Measurements from ENCODE around the gene ANKRD37.
A peak's percentile ranks its signal among the peaks of the same experiment; 100 is the strongest.
"Not testable (repeated sequence)": the region's sequence is repeated elsewhere in the genome, so short reads cannot be mapped to it uniquely, and the experiment has no call there.

The ANKRD37 gene, protein sequence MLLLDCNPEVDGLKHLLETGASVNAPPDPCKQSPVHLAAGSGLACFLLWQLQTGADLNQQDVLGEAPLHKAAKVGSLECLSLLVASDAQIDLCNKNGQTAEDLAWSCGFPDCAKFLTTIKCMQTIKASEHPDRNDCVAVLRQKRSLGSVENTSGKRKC

DNA sequence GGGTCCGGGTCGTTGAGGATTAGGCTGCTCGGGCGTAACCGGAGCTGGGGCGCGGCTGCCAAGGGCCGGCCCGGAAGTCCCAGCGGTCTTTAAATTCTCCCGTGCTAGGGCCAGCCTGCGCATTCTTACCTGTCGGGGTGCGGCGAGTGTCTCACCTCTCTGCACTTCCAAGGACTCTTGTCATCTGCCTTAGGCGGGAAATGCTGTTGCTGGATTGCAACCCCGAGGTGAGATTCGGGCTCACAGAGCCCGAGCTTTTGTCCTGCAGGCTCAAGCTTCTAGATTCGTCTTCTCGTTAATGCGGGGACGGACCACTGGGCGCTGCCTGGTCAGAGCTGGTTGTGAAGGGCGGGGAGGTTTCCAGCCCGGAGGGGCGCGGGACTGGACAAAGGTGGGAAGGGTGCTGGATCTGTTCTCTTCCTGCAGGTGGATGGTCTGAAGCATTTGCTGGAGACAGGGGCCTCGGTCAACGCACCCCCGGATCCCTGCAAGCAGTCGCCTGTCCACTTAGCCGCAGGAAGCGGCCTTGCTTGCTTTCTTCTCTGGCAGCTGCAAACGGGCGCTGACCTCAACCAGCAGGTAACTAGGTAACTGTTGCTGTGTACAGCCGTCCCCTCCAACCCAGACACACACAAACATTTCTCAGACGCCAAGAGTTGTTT, at the start of gene ANKRD37:
TSS of gene ANKRD37 (plus strand) at position 118 of the 662 bp plus-strand sequence. CDS start at position 201, 83 bp downstream.
- DNase-seq = peak; percentile 37

DNA sequence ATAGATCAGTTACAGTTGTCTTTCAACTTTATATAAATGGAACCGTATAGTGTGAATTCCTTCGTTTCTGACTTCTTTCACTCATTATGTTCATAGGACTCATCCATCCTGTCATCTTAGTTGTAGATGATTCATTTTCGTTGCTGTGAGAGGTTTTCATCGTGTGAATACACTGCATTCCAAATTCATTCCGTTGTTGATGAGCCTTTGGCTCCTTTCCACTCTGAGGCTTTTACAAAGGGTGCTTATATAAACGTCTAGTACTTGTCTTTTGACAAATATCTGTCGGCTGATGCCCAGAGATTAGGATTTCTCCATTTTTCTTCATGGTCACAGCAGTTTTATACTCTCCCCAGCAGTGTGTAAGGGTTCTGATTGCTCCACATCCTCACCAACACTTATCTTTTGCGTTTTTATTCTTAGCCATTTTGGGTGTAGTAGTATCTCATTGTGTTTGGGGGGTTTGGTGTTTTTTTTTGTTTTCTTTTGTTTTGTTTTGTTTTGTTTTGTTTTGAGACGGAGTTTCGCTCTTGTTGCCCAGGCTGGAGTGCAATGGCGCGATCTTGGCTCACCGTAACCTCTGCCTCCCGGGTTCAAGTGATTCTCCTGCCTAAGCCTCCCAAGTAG, 49.6 kb upstream of the ANKRD37 start:
- DNase-seq = no peak

DNA sequence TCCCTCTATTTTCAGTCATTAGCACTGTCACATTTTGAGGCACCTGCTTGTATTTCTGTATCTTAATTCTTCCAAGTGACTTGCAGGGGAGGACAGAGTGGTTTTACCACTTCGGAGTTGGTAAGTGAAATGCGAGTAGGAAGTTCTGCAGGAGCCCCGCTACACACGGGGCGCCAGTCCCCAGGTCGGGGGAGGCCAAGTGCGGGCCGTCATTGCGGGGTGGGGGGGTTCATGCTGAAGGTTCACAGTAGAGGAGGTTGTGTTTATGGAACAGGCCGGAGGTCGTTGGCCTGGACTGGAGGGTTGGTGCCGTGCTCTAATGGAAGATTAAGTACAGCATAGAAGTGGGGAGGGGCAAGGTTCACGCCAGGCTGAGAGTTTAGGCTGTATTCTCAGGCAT, 45.0 kb upstream of the ANKRD37 start:
- DNase-seq = no peak

DNA sequence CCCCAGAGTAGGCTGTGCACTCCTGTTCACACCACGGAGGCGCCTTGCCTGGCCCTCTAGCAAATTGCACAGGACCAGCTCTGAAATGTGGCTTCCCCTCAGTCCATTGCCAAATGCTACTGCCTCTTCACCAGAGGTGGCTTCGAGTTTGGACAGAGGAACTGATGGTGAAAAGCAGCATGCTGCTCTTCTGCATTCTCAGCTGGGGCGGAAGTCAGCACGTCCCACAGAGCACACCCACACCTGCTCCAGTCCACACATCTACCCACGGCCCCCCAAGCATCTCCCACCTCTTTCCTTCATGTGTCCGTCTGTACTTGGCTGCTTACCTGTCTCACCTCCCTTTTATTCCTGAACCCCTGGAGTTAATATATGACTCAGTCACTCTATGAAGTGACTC, 44.4 kb upstream of the ANKRD37 start:
- DNase-seq = no peak

DNA sequence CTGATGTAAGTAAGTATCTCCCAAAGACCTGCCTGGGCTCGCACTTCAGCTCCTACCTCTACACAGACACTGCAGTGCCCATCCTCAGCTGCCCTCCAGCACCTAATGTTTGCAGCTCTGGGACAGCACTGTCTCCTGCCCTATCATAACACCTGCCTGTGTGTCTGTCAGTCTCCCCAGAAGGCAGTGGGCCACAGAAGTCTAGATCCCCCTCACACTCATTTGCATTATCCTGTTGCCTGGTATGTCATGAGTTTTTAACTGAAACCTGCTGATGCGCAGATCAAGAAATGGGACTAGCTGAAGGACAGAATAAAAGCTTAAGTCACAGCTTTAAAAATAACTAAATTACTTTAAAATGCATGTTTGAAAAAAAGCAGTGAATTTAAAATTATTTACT, 43.9 kb upstream of the ANKRD37 start:
- DNase-seq = no peak

DNA sequence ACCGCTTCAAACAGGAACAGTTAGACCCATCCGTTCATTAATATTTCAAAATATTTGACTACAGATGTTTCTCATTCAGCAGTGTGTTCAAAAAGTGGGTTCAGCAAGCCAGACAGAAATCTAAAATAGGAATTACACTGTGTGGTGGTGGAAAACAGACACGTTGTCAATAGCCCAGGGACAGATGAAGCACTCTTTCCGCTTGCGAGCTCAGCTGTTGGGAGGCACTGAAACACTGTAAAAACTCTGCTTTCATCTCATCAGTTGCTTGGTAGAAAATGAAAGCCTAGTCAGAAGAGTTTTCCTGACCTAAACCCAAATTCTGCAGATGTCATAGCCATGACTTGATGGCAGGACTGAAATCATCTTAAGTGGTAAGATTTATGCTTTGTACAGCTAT, 39.4 kb upstream of the ANKRD37 start:
- no peak for DNase-seq

DNA sequence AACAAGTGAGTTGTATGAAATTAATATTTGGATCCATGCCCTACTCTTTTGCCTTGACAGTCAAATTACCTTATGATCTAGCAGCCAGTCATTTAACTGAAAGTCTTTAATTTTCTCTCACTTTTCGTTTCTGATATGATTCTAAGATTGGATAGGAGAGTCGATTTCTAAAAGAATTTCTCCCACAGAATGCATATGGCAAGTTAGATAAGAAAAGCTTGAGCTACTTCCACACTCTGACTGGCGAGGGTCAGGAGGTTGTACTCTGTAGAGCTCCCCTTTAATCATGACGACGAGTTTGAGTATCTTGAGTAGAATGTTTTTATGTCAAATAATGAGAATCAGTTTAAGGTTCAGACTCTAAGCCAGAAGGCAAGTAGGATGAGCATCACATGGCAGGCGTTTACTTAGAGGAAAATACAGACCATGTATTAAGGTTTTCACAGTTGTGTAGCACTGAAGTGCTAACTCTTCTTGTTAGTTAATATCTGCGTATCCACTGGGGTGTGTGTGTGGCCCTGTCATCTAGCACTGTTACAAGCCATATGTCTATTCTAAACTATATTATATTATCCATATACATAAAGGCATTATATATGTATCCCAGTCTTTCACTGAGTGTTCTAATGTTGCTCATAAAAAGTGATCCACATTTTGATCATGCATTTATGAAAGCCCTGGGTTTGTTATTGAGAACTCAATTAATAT, 38.8 kb upstream of the ANKRD37 start:
- no peak for DNase-seq

DNA sequence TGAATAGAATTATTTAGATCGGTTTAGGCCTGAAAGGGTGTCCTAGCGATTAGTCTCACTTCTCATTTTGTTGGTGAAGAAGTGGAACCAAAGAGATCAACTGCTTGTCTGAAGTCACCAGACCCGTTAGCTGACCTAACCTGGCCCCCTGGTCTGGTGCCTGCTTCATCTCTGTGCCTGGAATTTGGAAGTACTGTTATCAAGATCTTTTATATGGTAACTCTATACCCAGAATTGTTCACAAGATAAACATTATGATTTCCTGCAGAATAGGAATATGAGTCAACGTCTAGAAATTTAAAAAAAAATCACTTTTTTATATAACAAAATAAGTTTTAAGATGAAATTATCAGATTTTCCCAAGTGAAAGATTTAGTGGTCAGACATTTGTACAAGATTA, 38.1 kb upstream of the ANKRD37 start:
- DNase-seq = no peak

DNA sequence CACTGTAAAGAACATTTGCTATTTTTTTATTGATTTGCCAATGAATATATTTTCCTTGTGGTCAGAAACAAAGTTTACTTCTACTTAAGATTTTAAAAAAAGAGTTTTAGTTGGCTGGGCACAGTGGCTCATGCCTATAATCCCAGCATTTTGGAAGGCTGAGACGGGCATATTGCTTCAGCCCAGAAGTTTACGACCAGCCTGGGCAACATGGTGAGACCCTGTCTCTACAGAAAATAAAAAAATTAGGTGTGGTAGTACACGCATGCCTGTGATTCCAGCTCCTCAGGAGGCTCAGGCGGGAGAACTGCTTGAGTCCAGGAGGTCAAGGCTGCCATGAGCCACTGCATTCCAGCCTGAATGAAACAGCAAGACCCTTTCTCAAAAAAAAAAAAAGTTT, 37.7 kb upstream of the ANKRD37 start:
- DNase-seq = no peak

DNA sequence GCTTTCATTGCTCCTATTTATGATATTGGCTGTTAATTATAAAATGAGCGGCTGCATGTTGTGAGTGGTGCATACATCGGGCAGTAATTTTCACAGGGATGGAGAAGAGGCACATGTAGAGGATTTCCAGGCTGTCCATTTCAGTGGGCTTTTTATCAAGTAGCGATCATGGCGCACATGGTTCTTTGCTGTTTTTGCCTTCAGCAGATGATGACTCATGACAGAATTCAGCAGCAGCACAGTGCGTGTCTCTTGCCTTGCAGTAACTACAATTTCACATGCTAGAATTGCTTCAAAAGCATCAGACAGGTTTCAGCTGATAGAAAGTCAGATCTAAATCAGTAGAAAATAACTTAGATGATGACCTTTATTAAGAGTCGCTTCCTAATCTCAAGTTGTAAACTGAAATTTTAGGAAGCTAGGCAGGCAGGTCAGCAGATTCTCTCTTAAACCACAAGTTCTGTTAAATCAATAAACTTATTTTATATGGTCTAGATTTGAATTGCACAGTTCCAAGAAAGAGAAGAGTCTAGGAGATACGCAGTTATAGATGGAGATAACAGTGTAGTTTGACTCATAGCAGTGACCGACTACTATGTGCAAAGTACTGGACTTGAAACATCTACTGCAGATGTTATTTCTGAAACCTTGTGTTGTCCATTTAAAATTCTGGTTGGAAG, 36.7 kb upstream of the ANKRD37 start:
- no peak for DNase-seq

DNA sequence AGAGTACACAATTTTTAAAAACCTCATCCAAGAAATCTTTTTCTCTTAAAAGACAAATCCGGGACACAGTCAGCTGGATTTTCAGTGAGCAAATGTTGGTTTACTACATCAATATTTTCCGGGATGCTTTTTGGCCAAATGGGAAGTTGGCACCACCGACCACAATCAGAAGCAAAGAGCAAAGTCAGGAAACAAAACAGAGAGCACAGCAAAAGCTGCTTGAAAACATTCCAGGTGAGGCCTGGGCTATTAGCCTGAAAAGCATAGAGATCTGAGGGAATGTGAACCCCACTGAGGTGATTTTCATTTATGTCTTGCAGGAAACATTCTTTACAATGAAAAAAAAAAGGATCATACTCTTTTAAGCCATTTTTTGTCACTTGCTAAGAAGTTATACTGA, 34.8 kb upstream of the ANKRD37 start:
- no peak for DNase-seq

DNA sequence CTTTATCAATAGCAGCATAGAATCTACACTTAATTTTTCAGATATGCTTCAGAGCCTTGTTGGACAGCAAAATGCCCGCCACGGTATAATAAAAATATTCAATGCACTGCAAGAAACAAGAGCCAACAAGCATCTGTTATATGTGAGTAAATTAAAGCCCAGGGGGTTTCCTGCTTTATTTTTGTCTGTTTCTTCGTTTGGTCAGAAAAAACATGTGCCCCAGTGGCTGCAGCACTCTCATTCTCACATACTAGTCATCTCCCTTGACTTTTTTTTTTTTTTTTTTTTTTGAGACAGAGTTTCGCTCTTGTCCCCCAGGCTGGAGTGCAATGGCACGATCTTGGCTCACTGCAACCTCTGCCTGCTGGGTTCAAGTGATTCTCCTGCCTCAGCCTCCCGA, 34.1 kb upstream of the ANKRD37 start:
- not testable (repeated sequence) for DNase-seq

DNA sequence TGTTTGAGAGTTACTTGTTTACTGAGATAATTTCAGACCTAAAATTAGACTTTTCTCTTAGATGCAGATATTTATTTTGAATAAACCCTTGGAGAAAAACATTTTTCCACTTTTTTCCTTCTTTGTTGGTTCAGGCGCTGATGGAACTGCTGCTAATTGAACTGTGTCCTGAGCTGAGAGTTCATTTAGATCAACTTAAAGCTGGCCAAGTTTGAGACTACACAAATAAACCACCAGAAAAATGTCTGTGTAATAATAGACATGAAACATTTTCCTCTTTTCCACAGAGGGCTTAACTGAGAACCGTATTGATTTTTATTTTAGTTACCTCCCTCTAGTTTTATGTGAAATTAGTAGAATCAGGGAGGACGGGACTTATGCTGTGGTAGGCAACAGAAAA, 33.4 kb upstream of the ANKRD37 start:
- no peak for DNase-seq

DNA sequence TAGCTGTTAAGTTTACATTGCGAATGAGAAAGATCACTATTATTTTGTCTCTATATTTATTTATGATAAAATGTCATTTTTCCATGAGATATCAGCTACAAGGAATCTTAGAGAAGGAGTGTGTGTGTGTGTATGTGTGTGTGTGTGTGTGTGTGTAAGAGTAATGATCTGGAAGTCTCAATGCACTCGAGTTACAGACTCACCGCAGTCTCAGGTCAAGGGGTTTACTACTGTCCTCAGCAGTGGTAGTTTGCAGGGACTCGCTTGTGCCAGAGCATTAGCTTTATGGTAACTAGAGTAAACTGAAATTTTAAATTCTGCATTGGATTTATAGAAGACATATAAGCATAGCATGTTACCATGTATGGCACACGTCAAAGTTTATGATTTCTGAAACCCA, 31.8 kb upstream of the ANKRD37 start:
- DNase-seq = no peak

DNA sequence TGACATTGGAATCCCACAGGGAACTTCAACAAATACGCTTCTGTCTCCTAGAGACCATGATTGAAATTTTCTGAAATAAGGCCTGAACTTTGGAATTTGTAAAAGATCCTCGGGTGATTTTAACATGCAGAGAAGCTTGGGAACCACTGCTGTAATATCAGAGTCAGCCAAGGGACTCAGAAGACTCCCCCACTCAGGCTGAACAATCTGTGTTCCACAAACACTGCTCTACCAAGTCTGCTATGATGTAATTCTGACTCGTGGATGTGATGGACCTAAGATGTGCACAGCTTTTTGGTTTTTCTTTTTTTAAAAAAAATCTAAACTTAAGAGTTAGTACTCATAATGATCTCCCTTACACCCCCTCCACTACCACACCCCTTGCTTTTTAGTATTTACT, 26.9 kb upstream of the ANKRD37 start:
- no peak for DNase-seq

DNA sequence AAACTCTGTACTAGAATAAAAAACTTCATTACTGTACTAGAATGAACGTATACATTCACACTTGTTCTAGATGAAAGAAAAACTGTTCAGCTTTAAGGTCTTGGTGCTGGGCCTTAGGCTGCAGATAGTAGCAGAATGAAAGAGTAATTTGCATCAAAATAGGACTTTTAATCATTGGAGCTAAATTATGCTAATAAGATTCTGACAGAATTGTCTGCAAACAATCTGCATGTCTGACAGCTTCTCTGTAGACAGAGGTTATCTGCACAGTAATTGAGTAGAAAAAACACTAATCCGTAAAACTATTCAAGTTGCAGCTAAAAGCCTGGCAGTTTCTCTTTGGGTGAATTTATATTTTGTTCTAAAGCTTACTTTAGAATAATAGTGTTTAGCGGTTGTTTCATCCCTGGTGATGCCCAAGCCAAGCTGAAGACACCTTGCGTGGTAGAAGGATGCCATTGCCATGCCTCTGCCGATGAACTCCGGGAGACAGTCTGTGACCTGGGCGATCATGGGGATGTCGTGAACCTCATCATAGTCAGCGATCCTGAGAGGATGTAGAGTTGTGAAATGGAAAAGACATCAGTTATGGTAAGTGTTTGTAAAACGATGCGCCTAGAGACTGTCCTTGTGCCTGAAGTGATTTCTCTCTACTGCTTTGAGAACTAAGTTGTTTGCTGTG, 26.2 kb upstream of the ANKRD37 start:
- DNase-seq = no peak

DNA sequence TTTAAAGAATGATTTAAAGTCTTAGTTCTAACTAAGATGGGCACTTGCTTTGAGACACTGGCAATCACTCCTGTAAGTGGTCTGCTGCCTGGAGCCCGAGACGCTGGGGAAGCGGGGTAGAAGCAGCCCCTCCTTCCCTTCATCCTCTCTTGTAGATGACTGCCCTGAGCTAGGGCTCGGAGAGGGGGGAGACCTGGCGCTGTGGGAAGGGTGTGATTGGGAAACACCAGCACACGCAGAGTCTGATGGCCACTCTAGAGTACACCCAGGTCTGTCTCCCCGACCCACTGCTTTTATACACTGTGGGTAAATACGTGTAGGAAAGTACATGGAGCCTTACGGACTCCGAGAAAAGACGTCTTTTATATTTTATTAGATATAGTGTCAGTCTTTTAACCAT, 24.9 kb upstream of the ANKRD37 start:
- no peak for DNase-seq

DNA sequence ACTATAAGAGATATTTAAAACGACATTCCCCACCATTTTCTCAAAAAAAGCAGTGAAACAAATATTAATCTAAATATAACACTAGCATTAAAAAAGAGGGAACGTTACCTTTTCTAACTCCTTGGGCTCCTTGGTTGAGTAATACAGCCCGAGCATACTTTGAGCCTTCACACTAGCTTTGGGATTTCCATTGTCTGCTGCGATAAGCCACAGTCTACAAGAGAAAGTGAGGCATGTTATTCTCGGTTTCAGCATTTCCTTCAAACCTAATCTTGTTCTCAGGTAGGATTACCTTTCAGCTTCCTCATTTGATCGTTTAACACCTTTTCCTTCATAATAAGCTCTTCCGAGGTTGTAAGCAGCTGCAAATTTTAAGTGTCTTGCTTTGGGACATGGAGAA, 22.6 kb upstream of the ANKRD37 start:
- DNase-seq = no peak

DNA sequence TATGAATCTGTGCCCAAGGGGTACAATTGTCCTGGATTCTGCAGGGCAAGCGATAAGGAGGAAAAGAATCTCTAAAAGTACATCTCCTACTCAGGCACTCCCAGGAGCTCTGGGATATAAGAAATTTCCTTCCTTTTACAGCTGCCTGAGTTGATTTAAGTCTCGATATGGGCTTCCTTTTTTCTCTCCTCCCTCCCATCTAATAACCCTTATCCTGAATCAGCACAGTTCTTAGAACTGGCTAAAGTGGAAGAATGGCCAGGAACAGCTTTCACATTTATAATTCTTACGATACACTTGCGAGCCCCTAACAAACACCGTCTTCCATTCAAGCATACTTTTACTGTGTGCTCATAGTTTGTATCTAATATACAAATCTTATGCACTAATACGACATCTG, 22.1 kb upstream of the ANKRD37 start:
- no peak for DNase-seq

DNA sequence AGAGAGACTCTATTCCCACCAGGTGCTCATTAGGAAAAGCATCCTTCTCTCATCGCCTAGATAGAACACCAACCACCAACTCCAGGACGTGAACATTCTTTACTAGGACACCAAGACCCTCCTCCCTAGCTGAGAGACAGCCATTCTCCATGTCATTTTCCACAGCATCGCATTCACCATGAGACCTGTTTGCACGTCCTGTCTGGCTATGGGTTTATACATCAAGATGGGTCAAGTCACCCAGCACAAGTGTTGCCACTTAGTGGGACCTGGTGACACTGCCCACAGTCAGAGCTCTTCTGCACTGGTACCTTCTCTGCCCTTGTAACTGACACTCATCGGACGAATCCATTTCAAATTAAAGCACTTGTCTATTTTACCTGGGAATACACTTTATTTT, 18.4 kb upstream of the ANKRD37 start:
- DNase-seq = no peak

DNA sequence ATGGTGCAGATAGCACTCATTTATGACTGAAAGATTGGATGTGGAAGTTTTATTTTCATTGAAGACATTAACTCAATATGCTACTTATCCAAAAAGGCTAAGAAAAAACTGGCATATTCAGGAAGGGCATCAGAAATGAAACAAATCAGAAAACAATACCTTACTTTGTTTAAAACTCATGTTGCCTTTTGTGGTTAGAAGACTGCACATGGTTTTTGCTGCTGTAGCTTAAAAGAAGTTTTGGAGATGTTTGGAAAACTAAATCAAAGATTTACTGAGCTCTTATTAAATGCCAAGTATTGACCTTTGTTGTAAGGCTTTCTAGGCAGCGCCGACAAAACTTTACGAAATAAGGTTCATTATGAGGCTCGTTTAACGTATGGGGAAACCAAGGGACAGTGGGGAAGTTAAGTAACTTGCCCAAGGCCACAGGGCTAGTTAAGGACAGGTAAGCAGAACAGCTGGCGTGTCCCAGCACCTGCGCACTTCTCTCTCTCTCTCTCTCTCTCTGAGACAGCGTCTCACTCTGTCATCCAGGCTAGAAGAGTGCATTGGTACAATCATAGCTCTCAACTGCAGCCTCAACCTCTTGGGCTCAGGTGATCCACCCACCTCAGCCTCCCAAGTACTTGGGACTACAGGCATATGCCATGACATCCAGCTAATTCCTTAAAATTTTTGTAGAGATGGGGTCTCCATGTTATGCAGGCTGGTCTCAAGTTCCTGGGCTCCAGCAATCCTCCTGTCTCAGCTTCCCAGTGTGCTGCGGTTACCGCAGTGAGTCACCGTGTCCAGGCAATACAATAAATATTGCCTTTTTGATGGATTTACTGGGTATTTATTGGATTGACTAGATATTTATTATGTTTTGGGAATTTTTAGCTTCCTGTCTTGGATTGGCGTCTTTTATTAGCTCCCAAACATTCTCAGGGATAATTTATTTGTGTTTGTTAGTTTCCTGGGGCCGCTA, 17.0 kb upstream of the ANKRD37 start:
- no peak for DNase-seq

DNA sequence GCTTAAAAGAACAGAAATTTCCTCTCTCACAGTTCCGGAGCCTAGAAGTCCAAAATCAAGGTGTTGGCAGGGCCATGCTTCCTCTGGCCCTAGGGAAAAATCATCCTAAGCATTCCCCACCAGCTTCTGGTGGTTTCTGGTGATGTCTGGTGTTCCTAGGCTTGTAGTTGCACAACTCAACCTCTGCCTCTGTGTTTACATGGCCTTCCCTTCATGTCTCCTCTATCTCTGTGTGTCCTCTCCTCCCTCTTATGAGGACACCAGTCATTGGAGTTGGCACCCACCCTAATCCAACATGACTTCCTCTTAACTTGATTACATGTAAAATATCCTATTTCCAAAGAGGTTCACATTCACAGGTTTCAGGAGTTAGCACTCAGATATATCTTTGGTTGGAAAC, 16.3 kb upstream of the ANKRD37 start:
- no peak for DNase-seq

Measured in activated CD4-positive, CD25-positive, alpha-beta regulatory T cell treated with anti-CD3 and anti-CD28 coated beads, Interleukin-2, amount 50 U/mL, for 72 hours (primary cell).